Measurements from ENCODE around the gene MAP3K4.

MAP3K4 gene

GRCh38 chr6:161153725-161154124, 162.2 kb downstream of the MAP3K4 start:
- ChIA-PET POLR2A (no interaction called here), CTCF (no interaction called here)
- TF ChIP-seq, protein P1, sequence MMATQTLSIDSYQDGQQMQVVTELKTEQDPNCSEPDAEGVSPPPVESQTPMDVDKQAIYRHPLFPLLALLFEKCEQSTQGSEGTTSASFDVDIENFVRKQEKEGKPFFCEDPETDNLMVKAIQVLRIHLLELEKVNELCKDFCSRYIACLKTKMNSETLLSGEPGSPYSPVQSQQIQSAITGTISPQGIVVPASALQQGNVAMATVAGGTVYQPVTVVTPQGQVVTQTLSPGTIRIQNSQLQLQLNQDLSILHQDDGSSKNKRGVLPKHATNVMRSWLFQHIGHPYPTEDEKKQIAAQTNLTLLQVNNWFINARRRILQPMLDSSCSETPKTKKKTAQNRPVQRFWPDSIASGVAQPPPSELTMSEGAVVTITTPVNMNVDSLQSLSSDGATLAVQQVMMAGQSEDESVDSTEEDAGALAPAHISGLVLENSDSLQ (IDR thresholded peaks at IDR 0.05), result no peak
- DNase-seq (ENCODE audit: extremely low spot score), result no peak

GRCh38 chr6:161154796-161155335, 163.3 kb downstream of the MAP3K4 start:
- no peak for DNase-seq (ENCODE audit: extremely low spot score)
- CTCF ChIA-PET, result no interaction called here
- no peak for TF ChIP-seq ZNF384 (IDR thresholded peaks at IDR 0.05)
- POLR2A ChIA-PET, result no interaction called here

DNA sequence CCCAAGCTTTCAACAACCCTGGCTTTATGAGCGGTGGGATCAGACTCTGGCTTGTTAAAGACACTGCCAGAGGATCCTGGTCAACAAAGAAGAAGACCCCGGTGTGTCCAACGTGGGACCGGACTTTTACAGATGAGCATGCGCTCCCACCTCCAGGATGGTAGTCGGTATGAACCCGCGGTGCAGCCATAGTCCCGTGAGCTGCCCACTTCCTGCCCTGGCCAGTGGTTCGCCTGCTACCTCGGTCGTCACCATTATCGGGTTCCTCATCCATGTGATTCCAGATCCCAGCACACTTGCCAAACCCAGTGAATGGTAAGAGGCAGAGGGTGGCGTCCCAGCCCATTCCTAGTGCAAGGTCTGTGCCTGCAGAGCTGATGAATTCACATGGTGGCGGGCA, 169.6 kb downstream of the MAP3K4 start:
- POLR2A ChIA-PET, result no interaction called here

GRCh38 chr6:161161889-161162624, 170.5 kb downstream of the MAP3K4 start:
- ChIA-PET CTCF (no interaction called here), POLR2A (no interaction called here)
- DNase-seq (ENCODE audit: extremely low spot score), result no peak
- TF ChIP-seq ELF4 (IDR thresholded peaks at IDR 0.05), result no peak
- TF ChIP-seq SP1 (IDR thresholded peaks at IDR 0.05), result no peak
- no peak for TF ChIP-seq SUZ12 (IDR thresholded peaks at IDR 0.05)
- no peak for TF ChIP-seq TARDBP (IDR thresholded peaks at IDR 0.05)
- no peak for TF ChIP-seq NFRKB (IDR thresholded peaks at IDR 0.05)
- TF ChIP-seq CTBP1 (IDR thresholded peaks at IDR 0.05; ENCODE audit: borderline replicate concordance), result no peak
- no peak for TF ChIP-seq FOXA1 (IDR thresholded peaks at IDR 0.05)
- TF ChIP-seq FOXM1 (IDR thresholded peaks at IDR 0.05; ENCODE audit: borderline replicate concordance), result no peak
- TF ChIP-seq FOXK2 (IDR thresholded peaks at IDR 0.05), result no peak

More for the DNA sequence above, 169.6 kb downstream of the MAP3K4 start:
- TF ChIP-seq BHLHE40 (IDR thresholded peaks at IDR 0.05; ENCODE audit: borderline replicate concordance), result no peak
- TF ChIP-seq ELF4 (IDR thresholded peaks at IDR 0.05), result no peak
- TF ChIP-seq CTBP1 (IDR thresholded peaks at IDR 0.05; ENCODE audit: borderline replicate concordance), result no peak
- no peak for TF ChIP-seq L3MBTL2 (conservative IDR thresholded peaks at IDR 0.05)
- TF ChIP-seq SP1 (IDR thresholded peaks at IDR 0.05), result no peak
- TF ChIP-seq FOXK2 (IDR thresholded peaks at IDR 0.05), result no peak
- TF ChIP-seq TARDBP (IDR thresholded peaks at IDR 0.05), result no peak
- TF ChIP-seq LEF1 (IDR thresholded peaks at IDR 0.05; ENCODE audit: borderline replicate concordance), result no peak
- CTCF ChIA-PET, result no interaction called here
- no peak for DNase-seq (ENCODE audit: extremely low spot score)

GRCh38 chr6:161162722-161163121, 171.2 kb downstream of the MAP3K4 start:
- DNase-seq (ENCODE audit: extremely low spot score), result no peak
- CTCF ChIA-PET, result no interaction called here
- TF ChIP-seq LEF1 (IDR thresholded peaks at IDR 0.05; ENCODE audit: borderline replicate concordance) (no peak), FOXM1 (IDR thresholded peaks at IDR 0.05; ENCODE audit: borderline replicate concordance) (no peak), ZNF384 (IDR thresholded peaks at IDR 0.05) (no peak), ELF4 (IDR thresholded peaks at IDR 0.05) (no peak), NFRKB (IDR thresholded peaks at IDR 0.05) (no peak), HDGF (IDR thresholded peaks at IDR 0.05; ENCODE audit: borderline replicate concordance) (no peak), ARNT (IDR thresholded peaks at IDR 0.05) (no peak), FOXA1 (IDR thresholded peaks at IDR 0.05) (no peak), L3MBTL2 (conservative IDR thresholded peaks at IDR 0.05) (no peak), SP1 (IDR thresholded peaks at IDR 0.05) (no peak), BHLHE40 (IDR thresholded peaks at IDR 0.05; ENCODE audit: borderline replicate concordance) (no peak), SUZ12 (IDR thresholded peaks at IDR 0.05) (no peak), TARDBP (IDR thresholded peaks at IDR 0.05) (no peak), FOXK2 (IDR thresholded peaks at IDR 0.05) (no peak), CTBP1 (IDR thresholded peaks at IDR 0.05; ENCODE audit: borderline replicate concordance) (no peak)
- TF ChIP-seq, protein P1 (IDR thresholded peaks at IDR 0.05), result no peak
- POLR2A ChIA-PET, result no interaction called here

DNA sequence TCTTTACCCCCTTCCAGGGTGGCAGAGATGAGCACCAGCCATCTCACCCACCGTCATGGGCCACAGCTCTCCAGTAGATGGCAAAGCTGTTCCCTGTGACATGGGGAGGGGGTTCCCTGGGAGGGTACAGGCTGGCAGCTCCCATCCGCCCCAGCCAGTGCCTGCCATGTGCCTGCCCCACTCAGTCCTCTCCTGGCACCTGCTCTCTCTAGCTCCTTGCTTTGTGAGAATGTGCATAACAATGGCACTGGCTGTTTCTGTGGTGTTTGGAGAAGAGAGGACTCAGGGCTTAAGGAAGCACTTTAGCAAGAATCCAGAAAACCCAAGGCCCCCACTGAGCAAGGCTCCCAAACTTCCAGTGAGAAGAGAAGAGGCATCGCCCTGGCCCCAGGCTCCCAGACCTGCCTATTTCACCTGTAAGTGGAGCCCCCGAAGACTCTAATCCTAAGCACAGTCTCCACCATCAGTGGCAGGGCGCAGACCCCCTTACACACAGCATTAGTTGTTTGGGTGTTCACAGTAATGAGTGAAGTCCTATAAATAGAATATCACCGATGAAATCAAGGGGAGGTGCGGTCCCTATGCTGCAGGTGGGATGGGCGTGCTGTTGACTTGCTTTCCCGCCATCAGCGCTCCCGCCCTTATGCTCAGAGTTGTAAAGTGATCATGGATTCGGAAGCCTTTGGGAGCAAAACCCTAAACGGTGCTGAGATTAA, 172.1 kb downstream of the MAP3K4 start:
- ChIA-PET CTCF (no interaction called here), POLR2A (no interaction called here)
- TF ChIP-seq L3MBTL2 (conservative IDR thresholded peaks at IDR 0.05), result no peak
- no peak for TF ChIP-seq FOXA1 (IDR thresholded peaks at IDR 0.05)
- TF ChIP-seq BHLHE40 (IDR thresholded peaks at IDR 0.05; ENCODE audit: borderline replicate concordance), result no peak
- TF ChIP-seq ELF4 (IDR thresholded peaks at IDR 0.05), result no peak
- TF ChIP-seq HDGF (IDR thresholded peaks at IDR 0.05; ENCODE audit: borderline replicate concordance), result no peak
- TF ChIP-seq ZNF384 (IDR thresholded peaks at IDR 0.05), result no peak
- no peak for TF ChIP-seq ARNT (IDR thresholded peaks at IDR 0.05)
- TF ChIP-seq NFRKB (IDR thresholded peaks at IDR 0.05), result no peak
- TF ChIP-seq, protein P1 (IDR thresholded peaks at IDR 0.05), result no peak
- TF ChIP-seq SP1 (IDR thresholded peaks at IDR 0.05), result no peak
- no peak for TF ChIP-seq TARDBP (IDR thresholded peaks at IDR 0.05)
- no peak for TF ChIP-seq CTBP1 (IDR thresholded peaks at IDR 0.05; ENCODE audit: borderline replicate concordance)
- no peak for DNase-seq (ENCODE audit: extremely low spot score)
